Neural crest cell (in vitro differentiated cells): Measurements from ENCODE around the gene SORCS2. TPM values are rescaled to one million over a fixed set of nuclear protein-coding genes. Genes with fewer than 3 reads are reported as not detected.

Experiments
- DNase-seq: peaks from one replicate; pipeline ENCODE4 v3.0.0; 2021; ENCODE audit warnings: low read depth, mixed read lengths, low spot score
- H3K27ac Mint-ChIP-seq: one replicate; pipeline ENCODE4 v1.8.0; 2021; ENCODE audit warnings: mild to moderate bottlenecking, mixed read lengths; ENCODE audit not compliant: unreplicated experiment
- H3K27me3 Mint-ChIP-seq: 2 replicates; pipeline ENCODE4 v1.8.0; 2021; ENCODE audit warnings: low read depth, mild to moderate bottlenecking, mixed read lengths
- H3K36me3 Mint-ChIP-seq: 2 replicates; pipeline ENCODE4 v1.8.0; 2021; ENCODE audit warnings: low read depth, mild to moderate bottlenecking, mixed read lengths
- H3K4me1 Mint-ChIP-seq: 2 replicates; pipeline ENCODE4 v1.8.0; 2021; ENCODE audit warnings: mixed read lengths
- H3K4me3 Mint-ChIP-seq: one replicate; pipeline ENCODE4 v1.8.0; 2021; ENCODE audit warnings: mild to moderate bottlenecking, mixed read lengths
- H3K9me3 Mint-ChIP-seq: 2 replicates; pipeline ENCODE4 v1.8.0; 2021; ENCODE audit warnings: mixed read lengths
- CTCF ChIP-seq: fragments of 200-600 bp; sonication (generic); conservative IDR thresholded peaks from 2 replicates; pipeline ENCODE4 v1.5.0; 2021; ENCODE audit warnings: antibody characterized with exemption, mild to moderate bottlenecking
- total RNA-seq: library from RNA; stranded (reverse); gene quantifications from 2 replicates; pipeline ENCODE4 v1.2.1, GENCODE V29; 2021

The SORCS2 gene
- total RNA-seq, 1 donor from 2014 or later: 1.1 TPM

- H3K4me1 Mint-ChIP-seq: peaks cover 45% of the 10 kb centered on the region
- peak overlapping the region; percentile 87 for H3K27ac Mint-ChIP-seq
- DNase-seq: no peak
- H3K9me3 Mint-ChIP-seq: no peaks in the 10 kb centered on the region
- H3K4me3 Mint-ChIP-seq: no peak overlapping the region
- no peaks in the 10 kb centered on the region for H3K27me3 Mint-ChIP-seq
- no peaks in the 10 kb centered on the region for H3K36me3 Mint-ChIP-seq
- no peak for TF ChIP-seq CTCF
These were observed 108.9 kb downstream of the SORCS2 start for GRCh38 chr4:7301126-7301785.

GRCh38 chr4:7301846-7302630, 109.7 kb downstream of the SORCS2 start:
- Mint-ChIP-seq H3K36me3 (no peaks in the 10 kb centered on the region), H3K27ac (peak overlapping the region; percentile 53), H3K27me3 (no peaks in the 10 kb centered on the region), H3K4me1 (peaks cover 45% of the 10 kb centered on the region), H3K4me3 (no peak overlapping the region), H3K9me3 (no peaks in the 10 kb centered on the region)
- no peak for TF ChIP-seq CTCF
- no peak for DNase-seq

GRCh38 chr4:7302781-7303404, 110.6 kb downstream of the SORCS2 start:
- no peaks in the 10 kb centered on the region for H3K9me3 Mint-ChIP-seq
- peak overlapping the region; percentile 53 for H3K27ac Mint-ChIP-seq
- TF ChIP-seq CTCF: no peak
- H3K4me3 Mint-ChIP-seq: no peak overlapping the region
- DNase-seq: no peak
- peaks cover 43% of the 10 kb centered on the region for H3K4me1 Mint-ChIP-seq
- H3K36me3 Mint-ChIP-seq: no peaks in the 10 kb centered on the region
- H3K27me3 Mint-ChIP-seq: no peaks in the 10 kb centered on the region

- no peak for DNase-seq
- no peaks in the 10 kb centered on the region for H3K9me3 Mint-ChIP-seq
- no peak overlapping the region for H3K4me3 Mint-ChIP-seq
- no peak for TF ChIP-seq CTCF
- no peak overlapping the region for H3K27ac Mint-ChIP-seq
- no peaks in the 10 kb centered on the region for H3K27me3 Mint-ChIP-seq
- H3K36me3 Mint-ChIP-seq: no peaks in the 10 kb centered on the region
- peaks cover 37% of the 10 kb centered on the region for H3K4me1 Mint-ChIP-seq
These were observed 111.2 kb downstream of the SORCS2 start for GRCh38 chr4:7303561-7303960.

- Mint-ChIP-seq H3K4me3 (no peak overlapping the region), H3K36me3 (no peaks in the 10 kb centered on the region), H3K9me3 (no peaks in the 10 kb centered on the region), H3K4me1 (peaks cover 29% of the 10 kb centered on the region), H3K27ac (no peak overlapping the region), H3K27me3 (no peaks in the 10 kb centered on the region)
- no peak for DNase-seq
- TF ChIP-seq CTCF: no peak
These were observed 112.1 kb downstream of the SORCS2 start for GRCh38 chr4:7304436-7304835.
